Mesendoderm (in vitro differentiated cells): Measurements from ENCODE around the gene SRGAP1.

Experiments used
- DNase-seq: peaks from one replicate; pipeline ENCODE4 v3.0.0; 2013
- H2AK5ac ChIP-seq: 2 replicates; pipeline ENCODE4 v1.6.1; 2013; ENCODE audit warnings: low read length, inconsistent platforms
- H2BK120ac ChIP-seq: 2 replicates; pipeline ENCODE4 v1.6.1; 2013; ENCODE audit warnings: low read depth, mild to moderate bottlenecking, low read length, moderate library complexity, mixed read lengths
- H2BK15ac ChIP-seq: replicated peaks from 2 replicates; pipeline ENCODE4 v1.6.1; 2013; ENCODE audit warnings: low read depth, mild to moderate bottlenecking, moderate library complexity
- H2BK5ac ChIP-seq: 2 replicates; pipeline ENCODE4 v1.6.1; 2013; ENCODE audit warnings: low read length, inconsistent platforms
- H3K18ac ChIP-seq: 2 replicates; pipeline ENCODE4 v1.6.1; 2013; ENCODE audit warnings: mild to moderate bottlenecking, low read length, mixed read lengths
- H3K23ac ChIP-seq: one replicate; pipeline ENCODE4 v1.6.1; 2013; ENCODE audit warnings: low read length
- H3K27ac ChIP-seq: 2 replicates; pipeline ENCODE4 v1.5.1; 2013; ENCODE audit warnings: low read depth, mild to moderate bottlenecking, inconsistent platforms, low read length, moderate library complexity
- H3K27me3 ChIP-seq: 2 replicates; pipeline ENCODE4 v1.6.1; 2013; ENCODE audit warnings: low read length, control low read depth, mild to moderate bottlenecking, inconsistent platforms; ENCODE audit not compliant: insufficient read depth, poor library complexity
- H3K36me3 ChIP-seq: 2 replicates; pipeline ENCODE4 v1.6.1; 2013; ENCODE audit warnings: low read length, inconsistent platforms; ENCODE audit not compliant: control insufficient read depth, insufficient read depth
- H3K4ac ChIP-seq: one replicate; pipeline ENCODE4 v1.6.1; 2013; ENCODE audit warnings: low read depth, mild to moderate bottlenecking, low read length, moderate library complexity
- H3K4me1 ChIP-seq: 2 replicates; pipeline ENCODE4 v1.6.1; 2013; ENCODE audit warnings: low read depth, low read length, inconsistent platforms; ENCODE audit not compliant: control insufficient read depth
- H3K4me2 ChIP-seq: 2 replicates; pipeline ENCODE4 v1.6.1; 2013; ENCODE audit warnings: low read length
- H3K4me3 ChIP-seq: 2 replicates; pipeline ENCODE4 v1.5.1; 2013; ENCODE audit warnings: mild to moderate bottlenecking, low read length
- H3K56ac ChIP-seq: one replicate; pipeline ENCODE4 v1.6.1; 2013; ENCODE audit warnings: low read length
- H3K79me1 ChIP-seq: 2 replicates; pipeline ENCODE4 v1.6.1; 2013; ENCODE audit warnings: low read length, inconsistent platforms
- H3K79me2 ChIP-seq: 2 replicates; pipeline ENCODE4 v1.6.1; 2013; ENCODE audit warnings: mild to moderate bottlenecking, low read length; ENCODE audit not compliant: control insufficient read depth, insufficient read depth
- H3K9ac ChIP-seq: 2 replicates; pipeline ENCODE4 v1.6.1; 2013; ENCODE audit warnings: low read length, inconsistent platforms
- H4K5ac ChIP-seq: one replicate; pipeline ENCODE4 v1.6.1; 2013; ENCODE audit warnings: low read length
- H4K8ac ChIP-seq: one replicate; pipeline ENCODE4 v1.6.1; 2013; ENCODE audit warnings: low read depth, mild to moderate bottlenecking, control low read depth, low read length, moderate library complexity
- WGBS: extraction: QIAGEN DNeasy Blood & Tissue Kit; methylation state at CpG from one replicate; pipeline ENCODE4 v1.1.7; 2013; ENCODE audit warnings: low lambda C conversion rate, missing lambda C conversion rate; ENCODE audit not compliant: insufficient coverage; ENCODE audit errors: extremely low coverage; 5-methylcytosine and 5-hydroxymethylcytosine counted together

Gene SRGAP1

DNA sequence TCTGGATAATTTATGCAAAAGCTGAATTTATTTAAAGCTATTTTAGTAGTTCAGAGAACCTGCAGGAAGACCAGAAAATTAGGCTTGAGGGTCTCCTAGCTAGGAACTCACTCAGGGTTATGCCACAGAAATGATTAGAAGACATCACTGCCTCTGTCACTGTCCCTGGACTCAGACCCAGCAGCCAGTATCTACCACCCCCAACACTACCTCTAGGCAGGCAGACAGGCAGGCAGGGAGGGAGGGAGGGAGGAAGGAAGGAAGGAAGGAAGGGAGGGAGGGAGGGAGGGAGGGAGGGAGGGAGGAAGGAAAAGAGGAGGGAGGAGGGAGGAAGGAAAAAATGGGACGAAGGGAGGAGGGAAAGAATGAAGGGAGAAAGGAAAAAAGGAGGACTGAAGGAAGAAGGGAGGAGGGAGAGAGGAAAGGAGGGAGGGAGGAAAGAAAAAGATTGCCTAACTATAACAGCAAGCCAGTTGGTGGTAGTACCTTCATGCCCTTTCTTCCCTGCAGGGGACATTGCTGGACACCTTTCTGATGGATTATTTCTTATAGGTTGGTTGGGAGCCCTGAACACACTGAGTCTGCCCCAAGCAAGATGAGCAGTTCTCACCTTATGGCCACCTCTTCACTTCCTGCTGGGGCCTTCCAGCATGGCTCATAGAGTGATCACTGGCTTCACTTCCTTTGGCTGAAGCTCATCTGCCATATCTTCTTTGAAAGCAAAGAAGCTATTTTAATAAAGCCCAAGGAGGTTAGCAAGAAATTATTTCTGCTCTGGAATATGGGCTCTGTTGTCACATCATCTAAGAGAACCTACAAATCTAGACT is 327.9 kb downstream of the SRGAP1 start:
- Histone ChIP-seq H3K56ac (no peak overlapping the region), H3K4ac (no peak overlapping the region), H3K27ac (no peak overlapping the region), H4K8ac (no peak overlapping the region), H4K5ac (no peak overlapping the region), H3K36me3 (no peaks in the 10 kb centered on the region), H3K27me3 (no peaks in the 10 kb centered on the region), H3K4me1 (peaks cover 6% of the 10 kb centered on the region), H3K79me2 (no peaks in the 10 kb centered on the region), H3K18ac (no peak overlapping the region), H3K9ac (no peak overlapping the region), H3K79me1 (no peaks in the 10 kb centered on the region), H3K23ac (no peak overlapping the region), H3K4me2 (no peak overlapping the region), H3K4me3 (no peak overlapping the region), H2AK5ac (no peak overlapping the region), H2BK15ac (no peak overlapping the region), H2BK5ac (no peak overlapping the region), H2BK120ac (no peak overlapping the region)
- DNase-seq, result peak; percentile 14
- WGBS, result 100% methylated on average over 1 of the region's 1 CpG

DNA sequence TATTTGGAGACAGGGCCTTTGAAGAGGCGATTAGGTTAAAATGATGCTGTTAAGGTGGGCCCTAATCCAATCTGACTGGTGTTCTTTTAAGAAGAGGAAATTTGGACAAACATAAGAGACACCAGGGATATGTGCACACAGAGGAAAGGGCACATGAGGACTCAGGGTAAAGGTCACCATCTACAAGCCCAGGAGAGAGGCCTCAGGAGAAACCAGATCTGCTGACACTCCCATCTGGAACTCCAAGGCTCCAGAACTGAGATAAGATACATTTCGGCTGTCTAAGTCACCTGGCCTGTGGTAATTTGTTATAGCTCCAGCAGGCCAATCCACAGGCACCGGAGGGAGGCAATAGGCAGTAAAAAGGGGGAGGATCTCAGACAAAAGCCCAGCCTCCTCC is 329.0 kb downstream of the SRGAP1 start:
- H4K8ac ChIP-seq, result no peak overlapping the region
- H3K4ac ChIP-seq, result no peak overlapping the region
- no peak overlapping the region for H3K4me2 ChIP-seq
- no peak overlapping the region for H3K56ac ChIP-seq
- no peak for DNase-seq
- no peak overlapping the region for H3K9ac ChIP-seq
- no peak overlapping the region for H2BK120ac ChIP-seq
- H3K18ac ChIP-seq, result no peak overlapping the region
- WGBS, result no CpG with 5 or more reads among the region's 3 CpGs
- no peak overlapping the region for H3K23ac ChIP-seq
- no peak overlapping the region for H2AK5ac ChIP-seq
- H3K27me3 ChIP-seq, result no peaks in the 10 kb centered on the region
- H3K36me3 ChIP-seq, result no peaks in the 10 kb centered on the region
- H3K27ac ChIP-seq, result no peak overlapping the region
- no peaks in the 10 kb centered on the region for H3K79me2 ChIP-seq
- no peak overlapping the region for H4K5ac ChIP-seq
- no peak overlapping the region for H3K4me3 ChIP-seq
- no peaks in the 10 kb centered on the region for H3K79me1 ChIP-seq
- no peak overlapping the region for H2BK5ac ChIP-seq
- H3K4me1 ChIP-seq, result peaks cover 6% of the 10 kb centered on the region
- no peak overlapping the region for H2BK15ac ChIP-seq

DNA sequence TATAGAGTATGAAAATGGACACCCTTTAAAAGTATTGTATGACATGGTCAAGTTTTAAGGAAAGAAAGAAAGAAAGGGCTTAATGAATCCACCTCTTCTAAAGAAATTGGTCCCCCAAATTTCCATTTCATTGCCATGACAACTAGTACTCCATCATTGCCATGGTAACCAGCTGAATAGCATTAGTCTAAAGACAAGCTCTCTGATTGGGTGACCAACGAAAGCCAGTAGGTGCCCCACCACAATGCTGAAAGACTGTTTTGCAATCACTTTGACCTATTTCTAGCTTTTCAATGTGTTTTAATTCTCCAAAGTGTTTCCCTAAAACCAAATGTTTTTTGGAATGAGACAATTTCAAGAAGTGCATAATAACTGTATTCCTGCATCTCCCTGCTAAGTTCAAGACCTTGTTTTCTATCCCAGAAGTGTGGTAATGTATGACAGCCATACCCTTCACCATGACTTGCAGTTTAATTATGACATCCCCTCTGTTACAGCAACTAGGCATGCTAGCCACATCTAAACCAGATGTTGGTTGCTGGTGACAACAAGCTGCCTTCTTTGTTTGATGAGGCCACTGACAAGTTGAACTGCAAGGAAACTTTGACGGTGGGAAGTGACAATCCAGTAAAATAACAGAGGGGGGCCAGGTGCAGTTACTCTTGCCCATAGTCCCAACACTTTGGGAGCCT is 330.9 kb downstream of the SRGAP1 start:
- no peak overlapping the region for H3K27ac ChIP-seq
- DNase-seq, result peak; percentile 62
- WGBS, result no CpG with 5 or more reads among the region's 2 CpGs

DNA sequence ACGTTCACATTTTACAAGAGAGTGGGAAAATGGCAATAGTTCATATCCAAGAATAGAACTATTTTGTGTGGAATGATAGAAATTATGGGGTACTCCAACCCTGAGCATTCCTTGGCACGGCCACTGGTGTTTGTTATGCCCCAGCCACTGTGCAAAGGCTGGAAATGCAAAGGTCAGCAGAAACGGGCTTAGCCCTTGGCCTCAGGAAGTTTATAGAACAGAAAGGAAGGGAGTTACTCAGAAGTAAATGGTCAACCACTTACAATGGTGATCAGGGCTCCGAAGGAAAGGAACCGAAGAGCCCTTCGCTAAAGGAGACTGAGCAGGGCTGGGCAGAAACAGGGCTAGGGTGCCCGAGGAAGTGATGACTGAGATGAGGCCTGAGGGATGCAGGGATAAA is 332.5 kb downstream of the SRGAP1 start:
- WGBS, result no CpG with 5 or more reads among the region's 7 CpGs
- H3K4me1 ChIP-seq, result peaks cover 3% of the 10 kb centered on the region

More for the DNA sequence above, 330.9 kb downstream of the SRGAP1 start:
- no peaks in the 10 kb centered on the region for H3K79me2 ChIP-seq
- no peak overlapping the region for H2BK120ac ChIP-seq
- no peak overlapping the region for H3K9ac ChIP-seq
- no peak overlapping the region for H3K4ac ChIP-seq
- H3K56ac ChIP-seq, result no peak overlapping the region
- no peak overlapping the region for H2BK15ac ChIP-seq
- H4K8ac ChIP-seq, result no peak overlapping the region
- no peaks in the 10 kb centered on the region for H3K36me3 ChIP-seq
- H3K4me2 ChIP-seq, result no peak overlapping the region
- H3K27me3 ChIP-seq, result no peaks in the 10 kb centered on the region
- peaks cover 6% of the 10 kb centered on the region for H3K4me1 ChIP-seq
- H3K79me1 ChIP-seq, result no peaks in the 10 kb centered on the region
- no peak overlapping the region for H4K5ac ChIP-seq
- H2AK5ac ChIP-seq, result no peak overlapping the region
- H3K23ac ChIP-seq, result no peak overlapping the region
- H3K18ac ChIP-seq, result no peak overlapping the region
- H3K4me3 ChIP-seq, result no peak overlapping the region
- H2BK5ac ChIP-seq, result no peak overlapping the region

DNA sequence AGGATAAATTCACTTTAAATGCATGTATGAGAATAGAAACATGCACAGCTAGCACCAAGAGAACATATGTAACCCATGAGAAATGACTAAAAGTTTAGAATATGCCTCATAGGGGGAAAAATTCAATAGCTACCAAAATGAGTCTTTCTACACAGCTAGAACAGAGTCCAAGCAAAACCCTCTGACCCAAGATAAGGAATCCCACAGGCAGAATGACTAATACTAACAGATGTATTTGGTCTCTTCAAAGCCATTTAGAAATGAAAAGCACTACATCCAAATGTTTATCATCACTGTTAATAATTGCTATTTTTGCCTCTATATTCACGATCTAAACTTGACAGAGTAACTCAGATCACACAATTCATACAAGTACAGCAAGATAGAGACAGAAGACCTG is 333.6 kb downstream of the SRGAP1 start:
- Histone ChIP-seq H2BK5ac (no peak overlapping the region), H3K4me2 (no peak overlapping the region), H3K4me1 (no peaks in the 10 kb centered on the region), H3K36me3 (no peaks in the 10 kb centered on the region), H3K18ac (no peak overlapping the region), H3K27me3 (no peaks in the 10 kb centered on the region), H3K23ac (no peak overlapping the region), H2BK120ac (no peak overlapping the region), H3K56ac (no peak overlapping the region), H4K5ac (no peak overlapping the region), H3K4me3 (no peak overlapping the region), H4K8ac (no peak overlapping the region), H3K79me2 (no peaks in the 10 kb centered on the region), H2AK5ac (no peak overlapping the region), H3K4ac (no peak overlapping the region), H2BK15ac (no peak overlapping the region), H3K27ac (no peak overlapping the region), H3K9ac (no peak overlapping the region), H3K79me1 (no peaks in the 10 kb centered on the region)
- no CpG with 5 or more reads among the region's 1 CpG for WGBS
- no peak for DNase-seq

More for the DNA sequence above, 332.5 kb downstream of the SRGAP1 start:
- no peak overlapping the region for H2BK15ac ChIP-seq
- H3K27ac ChIP-seq, result no peak overlapping the region
- no peak overlapping the region for H4K8ac ChIP-seq
- no peak overlapping the region for H3K4me3 ChIP-seq
- H2AK5ac ChIP-seq, result no peak overlapping the region
- no peak overlapping the region for H2BK120ac ChIP-seq
- H3K18ac ChIP-seq, result no peak overlapping the region
- H3K56ac ChIP-seq, result no peak overlapping the region
- no peak overlapping the region for H3K9ac ChIP-seq
- no peaks in the 10 kb centered on the region for H3K36me3 ChIP-seq
- H3K4ac ChIP-seq, result no peak overlapping the region
- no peak overlapping the region for H4K5ac ChIP-seq
- no peaks in the 10 kb centered on the region for H3K79me1 ChIP-seq
- no peak overlapping the region for H2BK5ac ChIP-seq
- H3K27me3 ChIP-seq, result no peaks in the 10 kb centered on the region
- H3K4me2 ChIP-seq, result no peak overlapping the region
- H3K23ac ChIP-seq, result no peak overlapping the region
- DNase-seq, result no peak
- no peaks in the 10 kb centered on the region for H3K79me2 ChIP-seq
